ENCODE data around the gene PCNX3. TPM values are rescaled to one million over a fixed set of nuclear protein-coding genes. Genes with fewer than 3 reads are reported as not detected.

Gene PCNX3
- 10 to 100 TPM; 65.1 to 96.9 TPM for total RNA-seq

- Mint-ChIP-seq H3K27ac (peak within 1 kb of the TSS; percentile 75 to 92), H3K36me3 (peaks cover 10% of the 10 kb centered on the region), H3K4me3 (peak within 1 kb of the TSS; percentile 98), H3K4me1 (ENCODE audit: low read depth in 2 of 2) (peaks cover 27 to 35% of the 10 kb centered on the region in 2 donors), H3K9me3 (no peaks in the 10 kb centered on the region), H3K27me3 (no peaks in the 10 kb centered on the region)
- DNase-seq (ENCODE audit: low spot score) = peak; percentile 100
- ATAC-seq = peak; percentile 92 to 94
These were observed at the start of gene PCNX3 for GRCh38 chr11:65615229-65615949. PCNX3 (plus strand) TSS chr11:65615776; CDS start chr11:65616312, 536 bp downstream.

- Mint-ChIP-seq H3K27ac (peak overlapping the region; percentile 87 to 99), H3K36me3 (no peaks in the 10 kb centered on the region), H3K4me3 (peak overlapping the region; percentile 89), H3K27me3 (no peaks in the 10 kb centered on the region), H3K4me1 (ENCODE audit: low read depth in 2 of 2) (peaks cover 62 to 76% of the 10 kb centered on the region in 2 donors), H3K9me3 (no peaks in the 10 kb centered on the region)
- ATAC-seq (peak; percentile 11 to 18), DNase-seq (ENCODE audit: low spot score) (no peak)
These were observed 46.2 kb upstream of the PCNX3 start for GRCh38 chr11:65569164-65569972.

- ATAC-seq = peak; percentile 86 to 89
- Mint-ChIP-seq H3K4me1 (ENCODE audit: low read depth in 2 of 2) (peaks cover 63 to 76% of the 10 kb centered on the region in 2 donors), H3K4me3 (peak within 1 kb of the TSS; percentile 89), H3K27ac (peak within 1 kb of the TSS; percentile 87 to 99), H3K27me3 (no peaks in the 10 kb centered on the region), H3K9me3 (no peaks in the 10 kb centered on the region), H3K36me3 (no peaks in the 10 kb centered on the region)
- DNase-seq (ENCODE audit: low spot score) = peak; percentile 100
These were observed 45.3 kb upstream of the PCNX3 start, which contains the start of gene ZNRD2 for GRCh38 chr11:65569973-65570918. ZNRD2 (plus strand) TSS chr11:65570477; CDS start chr11:65570492, 15 bp downstream.

GRCh38 chr11:65571420-65571819, 44.2 kb upstream of the PCNX3 start:
- peak overlapping the region; percentile 87 to 99 for H3K27ac Mint-ChIP-seq
- no peak for ATAC-seq
- DNase-seq (ENCODE audit: low spot score) = no peak
- H3K4me1 Mint-ChIP-seq (ENCODE audit: low read depth in 2 of 2) = peaks cover 55 to 69% of the 10 kb centered on the region in 2 donors
- no peaks in the 10 kb centered on the region for H3K9me3 Mint-ChIP-seq
- peak overlapping the region; percentile 89 for H3K4me3 Mint-ChIP-seq
- no peaks in the 10 kb centered on the region for H3K36me3 Mint-ChIP-seq
- H3K27me3 Mint-ChIP-seq = no peaks in the 10 kb centered on the region

GRCh38 chr11:65571940-65572339, 43.6 kb upstream of the PCNX3 start:
- Mint-ChIP-seq H3K4me1 (ENCODE audit: low read depth in 2 of 2) (peaks cover 49 to 63% of the 10 kb centered on the region in 2 donors), H3K9me3 (no peaks in the 10 kb centered on the region), H3K27ac (peak overlapping the region; percentile 87 to 99), H3K27me3 (no peaks in the 10 kb centered on the region), H3K4me3 (peak overlapping the region; percentile 89), H3K36me3 (no peaks in the 10 kb centered on the region)
- no peak for DNase-seq (ENCODE audit: low spot score)
- no peak for ATAC-seq

GRCh38 chr11:65572356-65573051, 43.1 kb upstream of the PCNX3 start, which contains the start of gene FAM89B:
FAM89B (plus strand) TSS chr11:65572538; CDS start chr11:65572670, 132 bp downstream.
- ATAC-seq = peak; percentile 7 to 22

GRCh38 chr11:65573391-65574079, 42.0 kb upstream of the PCNX3 start:
- ATAC-seq (no peak), DNase-seq (ENCODE audit: low spot score) (peak; percentile 59)
- peak overlapping the region; percentile 87 to 93 for H3K27ac Mint-ChIP-seq
- H3K9me3 Mint-ChIP-seq = no peaks in the 10 kb centered on the region
- no peaks in the 10 kb centered on the region for H3K36me3 Mint-ChIP-seq
- peaks cover 53 to 65% of the 10 kb centered on the region in 2 donors for H3K4me1 Mint-ChIP-seq (ENCODE audit: low read depth in 2 of 2)
- H3K27me3 Mint-ChIP-seq = no peaks in the 10 kb centered on the region
- H3K4me3 Mint-ChIP-seq = peak overlapping the region; percentile 88

More at GRCh38 chr11:65572356-65573051, 43.1 kb upstream of the PCNX3 start, which contains the start of gene FAM89B:
- no peaks in the 10 kb centered on the region for H3K27me3 Mint-ChIP-seq
- peaks cover 49 to 63% of the 10 kb centered on the region in 2 donors for H3K4me1 Mint-ChIP-seq (ENCODE audit: low read depth in 2 of 2)
- H3K4me3 Mint-ChIP-seq = peak within 1 kb of the TSS; percentile 89
- peak within 1 kb of the TSS; percentile 87 to 99 for H3K27ac Mint-ChIP-seq
- DNase-seq (ENCODE audit: low spot score) = peak; percentile 90
- no peaks in the 10 kb centered on the region for H3K9me3 Mint-ChIP-seq
- no peaks in the 10 kb centered on the region for H3K36me3 Mint-ChIP-seq

GRCh38 chr11:65574109-65574810, 41.3 kb upstream of the PCNX3 start:
- Mint-ChIP-seq H3K36me3 (no peaks in the 10 kb centered on the region), H3K27ac (peak overlapping the region; percentile 87 to 93), H3K4me1 (ENCODE audit: low read depth in 2 of 2) (peaks cover 53 to 61% of the 10 kb centered on the region in 2 donors), H3K4me3 (peak overlapping the region; percentile 88), H3K9me3 (no peaks in the 10 kb centered on the region), H3K27me3 (no peaks in the 10 kb centered on the region)
- peak; percentile 63 to 75 for ATAC-seq
- peak; percentile 99 for DNase-seq (ENCODE audit: low spot score)

- Mint-ChIP-seq H3K4me3 (peak overlapping the region; percentile 88), H3K27ac (peak overlapping the region; percentile 87 to 93), H3K9me3 (no peaks in the 10 kb centered on the region), H3K36me3 (no peaks in the 10 kb centered on the region), H3K4me1 (ENCODE audit: low read depth in 2 of 2) (peaks cover 54% of the 10 kb centered on the region in 2 donors), H3K27me3 (no peaks in the 10 kb centered on the region)
- DNase-seq (ENCODE audit: low spot score) (no peak), ATAC-seq (no peak)
These were observed 40.6 kb upstream of the PCNX3 start for GRCh38 chr11:65574811-65575567.

GRCh38 chr11:65575568-65576231, 39.9 kb upstream of the PCNX3 start, which contains the start of gene EHBP1L1:
EHBP1L1 (plus strand) TSS chr11:65576053; CDS start chr11:65576303, 250 bp downstream.
- DNase-seq (ENCODE audit: low spot score) (peak; percentile 90), ATAC-seq (peak; percentile 58 to 69)
- Mint-ChIP-seq H3K27me3 (no peaks in the 10 kb centered on the region), H3K4me1 (ENCODE audit: low read depth in 2 of 2) (peaks cover 47 to 53% of the 10 kb centered on the region in 2 donors), H3K4me3 (peak within 1 kb of the TSS; percentile 88), H3K36me3 (no peaks in the 10 kb centered on the region), H3K27ac (peak within 1 kb of the TSS; percentile 87 to 93), H3K9me3 (no peaks in the 10 kb centered on the region)
